Measurements from ENCODE around the gene C1orf141. TPM values are rescaled to one million over a fixed set of nuclear protein-coding genes. Genes with fewer than 3 reads are reported as not detected.

Gene C1orf141
- total RNA-seq, 2 experiments from 2014 or later = not detected

DNA sequence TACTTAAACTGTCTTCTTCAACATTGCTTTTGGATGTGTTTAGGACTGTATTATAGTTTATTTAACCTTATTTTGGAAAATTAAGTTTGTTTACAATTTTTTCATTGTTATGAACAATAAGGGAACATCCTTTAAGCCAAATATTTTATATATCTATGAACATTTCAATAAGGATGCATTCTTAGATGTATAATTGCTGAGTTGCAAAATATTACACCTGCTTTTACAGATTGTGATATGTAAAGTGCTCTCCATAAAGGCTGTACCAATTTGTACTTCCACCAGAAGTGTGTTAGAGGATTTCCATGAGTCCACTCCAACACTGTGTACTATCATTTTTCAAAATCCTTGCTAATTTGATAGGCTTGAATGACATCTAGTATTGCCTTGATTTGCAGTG, 39.2 kb upstream of the C1orf141 start:
- POLR2A ChIA-PET = no interaction called here
- no peak overlapping the region for H3K27ac ChIP-seq (ENCODE audit: low read depth in 1 of 2, low read length in 2 of 2)
- no peak overlapping the region for H3K27ac Mint-ChIP-seq
- H3K36me3 ChIP-seq (ENCODE audit: insufficient read depth, low read length) = no peaks in the 10 kb centered on the region
- H3K4me1 ChIP-seq (ENCODE audit: insufficient read depth, low read length) = peaks cover 15% of the 10 kb centered on the region
- CTCF ChIA-PET = no interaction called here
- no peaks in the 10 kb centered on the region for H3K36me3 Mint-ChIP-seq (ENCODE audit: low read depth)
- ATAC-seq (ENCODE audit: poor library complexity) (no peak), DNase-seq (no peak)
- intact Hi-C loops (cut with DNase I, micrococcal nuclease) = loop anchor here in 1 of 2 experiments (5.0 kb wide), 1 partner anchor 38 kb away; no protein-coding TSS in a partner anchor
- H3K4me3 Mint-ChIP-seq = no peak overlapping the region
- H3K9me3 ChIP-seq (ENCODE audit: control insufficient read depth in 1 of 2, insufficient read depth in 1 of 2, low read length in 2 of 2) = no peaks in the 10 kb centered on the region
- H3K27me3 ChIP-seq (ENCODE audit: control insufficient read depth in 1 of 2, insufficient read depth in 2 of 2, low read length in 2 of 2) = no peaks in the 10 kb centered on the region
- TF ChIP-seq, protein P1, sequence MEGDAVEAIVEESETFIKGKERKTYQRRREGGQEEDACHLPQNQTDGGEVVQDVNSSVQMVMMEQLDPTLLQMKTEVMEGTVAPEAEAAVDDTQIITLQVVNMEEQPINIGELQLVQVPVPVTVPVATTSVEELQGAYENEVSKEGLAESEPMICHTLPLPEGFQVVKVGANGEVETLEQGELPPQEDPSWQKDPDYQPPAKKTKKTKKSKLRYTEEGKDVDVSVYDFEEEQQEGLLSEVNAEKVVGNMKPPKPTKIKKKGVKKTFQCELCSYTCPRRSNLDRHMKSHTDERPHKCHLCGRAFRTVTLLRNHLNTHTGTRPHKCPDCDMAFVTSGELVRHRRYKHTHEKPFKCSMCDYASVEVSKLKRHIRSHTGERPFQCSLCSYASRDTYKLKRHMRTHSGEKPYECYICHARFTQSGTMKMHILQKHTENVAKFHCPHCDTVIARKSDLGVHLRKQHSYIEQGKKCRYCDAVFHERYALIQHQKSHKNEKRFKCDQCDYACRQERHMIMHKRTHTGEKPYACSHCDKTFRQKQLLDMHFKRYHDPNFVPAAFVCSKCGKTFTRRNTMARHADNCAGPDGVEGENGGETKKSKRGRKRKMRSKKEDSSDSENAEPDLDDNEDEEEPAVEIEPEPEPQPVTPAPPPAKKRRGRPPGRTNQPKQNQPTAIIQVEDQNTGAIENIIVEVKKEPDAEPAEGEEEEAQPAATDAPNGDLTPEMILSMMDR (IDR thresholded peaks at IDR 0.05) = no peak
- no peak overlapping the region for H3K4me3 ChIP-seq (ENCODE audit: low read length)
- peaks cover 63% of the 10 kb centered on the region for H3K4me1 Mint-ChIP-seq (ENCODE audit: low read depth)
- H3K9me3 Mint-ChIP-seq = no peaks in the 10 kb centered on the region
- H3K27me3 Mint-ChIP-seq = no peaks in the 10 kb centered on the region

DNA sequence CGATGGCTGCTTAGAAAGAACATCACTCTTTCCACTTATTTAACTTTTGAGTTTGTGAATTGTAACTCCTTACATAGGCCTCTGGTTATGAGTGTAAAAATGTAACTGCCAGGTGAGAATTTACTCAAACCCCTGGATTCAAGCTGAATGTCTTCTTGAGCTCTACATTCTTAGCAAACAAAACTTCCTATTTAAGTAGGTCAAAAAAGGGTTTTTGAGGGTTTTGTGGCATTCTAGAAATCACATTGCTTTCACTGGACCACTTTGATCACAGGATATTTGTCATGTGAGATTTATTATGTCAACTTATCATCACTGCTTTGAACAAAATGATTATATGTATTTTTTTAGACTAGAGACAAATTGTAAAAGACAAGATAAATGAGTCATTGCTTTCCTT, 37.2 kb upstream of the C1orf141 start:
- ATAC-seq (ENCODE audit: poor library complexity) (peak; percentile 44), DNase-seq (peak in 3 of 14 experiments; percentile 71 to 79 (median 72))
- ChIA-PET CTCF (interaction anchor here (1.0 kb wide), 1 partner anchor 23 kb away, joined by 3 read pairs; no protein-coding TSS in a partner anchor), POLR2A (interaction anchor here (0.9 to 2.5 kb wide), 9 partner anchors 10 to 513 kb away, joined by 3 to 20 read pairs (median 4); partner anchors contain the start of genes GADD45A and SLC35D1)
- H3K36me3 ChIP-seq (ENCODE audit: insufficient read depth, low read length) = no peaks in the 10 kb centered on the region
- Mint-ChIP-seq H3K4me3 (peak overlapping the region; percentile 78), H3K9me3 (no peaks in the 10 kb centered on the region), H3K36me3 (ENCODE audit: low read depth) (no peaks in the 10 kb centered on the region), H3K27me3 (no peaks in the 10 kb centered on the region), H3K27ac (peak overlapping the region; percentile 72), H3K4me1 (ENCODE audit: low read depth) (peaks cover 63% of the 10 kb centered on the region)
- H3K4me1 ChIP-seq (ENCODE audit: insufficient read depth, low read length) = peaks cover 15% of the 10 kb centered on the region
- intact Hi-C loops (cut with DNase I, micrococcal nuclease) = loop anchor here in 1 of 2 experiments (2.0 to 5.0 kb wide), 2 partner anchors 23 to 40 kb away; no protein-coding TSS in a partner anchor
- peaks cover 0 to 1% of the 10 kb centered on the region in 2 experiments for H3K27me3 ChIP-seq (ENCODE audit: control insufficient read depth in 1 of 2, insufficient read depth in 2 of 2, low read length in 2 of 2)
- H3K9me3 ChIP-seq (ENCODE audit: control insufficient read depth in 1 of 2, insufficient read depth in 1 of 2, low read length in 2 of 2) = no peaks in the 10 kb centered on the region
- TF ChIP-seq, protein P1 (IDR thresholded peaks at IDR 0.05) = no peak
- peak overlapping the region in 1 of 2 donors; percentile 31 for H3K27ac ChIP-seq (ENCODE audit: low read depth in 1 of 2, low read length in 2 of 2)
- H3K4me3 ChIP-seq (ENCODE audit: low read length) = no peak overlapping the region

DNA sequence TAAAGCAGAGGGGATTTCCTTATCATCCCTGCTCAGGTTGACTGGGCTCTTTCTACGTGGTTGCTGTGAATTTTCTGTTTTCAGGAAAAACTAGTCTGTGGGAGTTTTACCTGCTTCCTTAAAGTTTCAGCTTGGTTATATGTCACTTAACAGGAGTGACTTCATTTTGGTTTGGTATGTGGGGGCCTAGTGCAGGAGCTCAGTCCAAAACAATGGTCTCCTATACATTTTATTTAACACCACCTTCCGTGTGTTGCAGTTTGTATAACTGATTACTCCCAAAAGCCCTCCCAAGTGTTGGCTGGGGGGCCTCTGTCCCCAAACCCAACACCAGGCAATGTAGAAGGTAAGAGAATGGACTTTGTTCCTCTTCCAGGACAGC, 36.8 kb upstream of the C1orf141 start:
- Mint-ChIP-seq H3K4me3 (peak overlapping the region; percentile 78), H3K27me3 (no peaks in the 10 kb centered on the region), H3K36me3 (ENCODE audit: low read depth) (no peaks in the 10 kb centered on the region), H3K9me3 (no peaks in the 10 kb centered on the region), H3K4me1 (ENCODE audit: low read depth) (peaks cover 63% of the 10 kb centered on the region), H3K27ac (peak overlapping the region; percentile 72)
- Histone ChIP-seq H3K27me3 (ENCODE audit: control insufficient read depth in 1 of 2, insufficient read depth in 2 of 2, low read length in 2 of 2) (peaks cover 0 to 3% of the 10 kb centered on the region in 2 experiments), H3K4me3 (ENCODE audit: low read length) (no peak overlapping the region), H3K36me3 (ENCODE audit: insufficient read depth, low read length) (no peaks in the 10 kb centered on the region), H3K27ac (ENCODE audit: low read depth in 1 of 2, low read length in 2 of 2) (peak overlapping the region in 1 of 2 donors; percentile 31), H3K4me1 (ENCODE audit: insufficient read depth, low read length) (peaks cover 15% of the 10 kb centered on the region), H3K9me3 (ENCODE audit: control insufficient read depth in 1 of 2, insufficient read depth in 1 of 2, low read length in 2 of 2) (no peaks in the 10 kb centered on the region)
- POLR2A ChIA-PET = interaction anchor here (0.9 to 2.5 kb wide), 16 partner anchors 10 to 514 kb away, joined by 3 to 20 read pairs (median 5); partner anchors contain the start of genes DNAI4, GADD45A, MIER1 and SERBP1
- CTCF ChIA-PET = interaction anchor here (1.0 to 1.4 kb wide), 2 partner anchors 22 kb away, joined by 3 to 8 read pairs; no protein-coding TSS in a partner anchor
- no peak for ATAC-seq (ENCODE audit: poor library complexity)
- intact Hi-C loops (cut with DNase I, micrococcal nuclease) = loop anchor here in 1 of 2 experiments (2.0 to 5.0 kb wide), 2 partner anchors 23 to 41 kb away; no protein-coding TSS in a partner anchor
- peak in 3 of 14 experiments; percentile 15 to 30 (median 29) for DNase-seq
- TF ChIP-seq, protein P1 (IDR thresholded peaks at IDR 0.05) = no peak
